Osteoblast (primary cell): ENCODE data around the gene TMEM238. TPM values are rescaled to one million over a fixed set of nuclear protein-coding genes. Genes with fewer than 3 reads are reported as not detected.
"Not testable (repeated sequence)": the region's sequence is repeated elsewhere in the genome, so short reads cannot be mapped to it uniquely, and the experiment has no call there.

Experiments used
- DNase-seq: peaks from one replicate; pipeline ENCODE4 v3.0.0; 2011; ENCODE audit warnings: low spot score, mixed read lengths; ENCODE audit not compliant: insufficient read length; ENCODE audit errors: missing footprints
- H2AFZ ChIP-seq: 2 replicates; pipeline ENCODE4 v1.6.0; 2011; ENCODE audit warnings: mild to moderate bottlenecking, low read length
- H3K27ac ChIP-seq: 2 replicates; pipeline ENCODE4 v1.5.1; 2011; ENCODE audit warnings: mild to moderate bottlenecking, low read depth, low read length, moderate library complexity
- H3K27me3 ChIP-seq: 2 replicates; pipeline ENCODE4 v1.6.0; 2012; ENCODE audit warnings: mild to moderate bottlenecking, control low read depth, inconsistent platforms, low read length, moderate library complexity; ENCODE audit not compliant: insufficient read depth
- H3K36me3 ChIP-seq: 2 replicates; pipeline ENCODE4 v1.5.1; 2011; ENCODE audit warnings: mild to moderate bottlenecking, low read length, control low read depth, moderate library complexity; ENCODE audit not compliant: insufficient read depth
- H3K4me1 ChIP-seq: 2 replicates; pipeline ENCODE4 v1.5.1; 2011; ENCODE audit warnings: mild to moderate bottlenecking, low read length, control low read depth, moderate library complexity; ENCODE audit not compliant: insufficient read depth
- H3K4me2 ChIP-seq: 2 replicates; pipeline ENCODE4 v1.6.0; 2011; ENCODE audit warnings: mild to moderate bottlenecking, low read length; ENCODE audit not compliant: insufficient read depth
- H3K4me3 ChIP-seq: fragments of 200-600 bp; sonication (generic); 3 replicates; pipeline ENCODE4 v1.5.1; 2012; ENCODE audit warnings: mild to moderate bottlenecking, low read length, inconsistent platforms; ENCODE audit not compliant: insufficient read depth
- H3K79me2 ChIP-seq: 2 replicates; pipeline ENCODE4 v1.6.0; 2012; ENCODE audit warnings: mild to moderate bottlenecking, low read length, control low read depth, inconsistent platforms; ENCODE audit not compliant: insufficient read depth
- H3K9me3 ChIP-seq: 2 replicates; pipeline ENCODE4 v1.5.1; 2011; ENCODE audit warnings: low read depth, low read length, control low read depth
- H4K20me1 ChIP-seq: 2 replicates; pipeline ENCODE4 v1.6.0; 2012; ENCODE audit warnings: mild to moderate bottlenecking, low read length, control low read depth; ENCODE audit not compliant: insufficient read depth
- total RNA-seq: library from RNA; depleted of rRNA; stranded (reverse); fragments of >200 nt; gene quantifications from 2 replicates; pipeline ENCODE4 v1.2.3, GENCODE V29; 2012
- TF ChIP-seq, protein P1 (sequence below): IDR thresholded peaks from 2 replicates; pipeline ENCODE4 v1.5.1; 2011; ENCODE audit warnings: mild to moderate bottlenecking, low read depth, low read length, moderate library complexity; ENCODE audit errors: extremely low read depth

The TMEM238 gene
- total RNA-seq, 1 donor = not detected

DNA sequence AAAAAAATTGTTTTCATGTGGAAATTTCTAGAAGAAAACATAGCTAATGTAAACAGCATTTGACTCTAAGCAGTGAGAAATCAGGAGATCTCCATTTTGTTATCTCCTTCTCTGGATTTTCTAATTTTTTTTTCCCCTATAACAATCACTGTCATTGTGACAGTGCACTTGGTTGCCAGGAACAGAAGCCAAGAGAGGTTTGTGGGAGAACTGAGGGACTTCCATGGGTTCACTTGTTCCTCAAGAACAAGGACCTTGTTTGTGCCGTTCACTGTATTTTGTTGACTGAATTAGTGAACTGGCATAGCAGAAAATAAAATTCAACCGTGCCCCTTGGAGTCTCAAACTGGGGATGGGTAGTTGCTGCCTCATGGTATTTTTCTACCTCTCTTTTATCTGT, 42.0 kb upstream of the TMEM238 start:
- DNase-seq = peak; percentile 70
- TF ChIP-seq, protein P1, sequence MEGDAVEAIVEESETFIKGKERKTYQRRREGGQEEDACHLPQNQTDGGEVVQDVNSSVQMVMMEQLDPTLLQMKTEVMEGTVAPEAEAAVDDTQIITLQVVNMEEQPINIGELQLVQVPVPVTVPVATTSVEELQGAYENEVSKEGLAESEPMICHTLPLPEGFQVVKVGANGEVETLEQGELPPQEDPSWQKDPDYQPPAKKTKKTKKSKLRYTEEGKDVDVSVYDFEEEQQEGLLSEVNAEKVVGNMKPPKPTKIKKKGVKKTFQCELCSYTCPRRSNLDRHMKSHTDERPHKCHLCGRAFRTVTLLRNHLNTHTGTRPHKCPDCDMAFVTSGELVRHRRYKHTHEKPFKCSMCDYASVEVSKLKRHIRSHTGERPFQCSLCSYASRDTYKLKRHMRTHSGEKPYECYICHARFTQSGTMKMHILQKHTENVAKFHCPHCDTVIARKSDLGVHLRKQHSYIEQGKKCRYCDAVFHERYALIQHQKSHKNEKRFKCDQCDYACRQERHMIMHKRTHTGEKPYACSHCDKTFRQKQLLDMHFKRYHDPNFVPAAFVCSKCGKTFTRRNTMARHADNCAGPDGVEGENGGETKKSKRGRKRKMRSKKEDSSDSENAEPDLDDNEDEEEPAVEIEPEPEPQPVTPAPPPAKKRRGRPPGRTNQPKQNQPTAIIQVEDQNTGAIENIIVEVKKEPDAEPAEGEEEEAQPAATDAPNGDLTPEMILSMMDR = no peak

DNA sequence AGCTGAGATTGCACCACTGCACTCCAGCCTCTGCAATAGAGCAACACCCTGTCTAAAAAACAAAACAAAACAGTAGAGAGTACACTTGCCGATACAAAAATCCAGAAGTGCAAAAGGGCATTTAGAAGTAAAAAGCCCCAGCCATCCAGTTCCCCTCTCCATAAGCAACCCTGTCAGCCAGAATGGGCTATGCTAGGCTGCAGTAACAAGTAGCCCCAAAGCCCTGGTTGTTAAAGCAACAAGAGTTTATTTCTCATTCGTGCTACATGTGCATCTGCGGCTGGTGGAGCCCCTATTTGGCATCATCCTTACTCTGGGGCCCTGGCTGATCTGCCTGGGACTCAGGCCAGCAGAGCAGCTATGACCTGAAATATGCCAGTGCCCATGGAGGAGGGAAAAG, 40.4 kb upstream of the TMEM238 start:
- Histone ChIP-seq H3K4me2 (no peak overlapping the region), H2AFZ (no peak overlapping the region), H3K27ac (no peak overlapping the region), H3K79me2 (no peaks in the 10 kb centered on the region), H3K4me3 (no peak overlapping the region), H3K9me3 (no peaks in the 10 kb centered on the region), H3K4me1 (no peaks in the 10 kb centered on the region), H3K27me3 (peaks cover 4% of the 10 kb centered on the region), H3K36me3 (no peaks in the 10 kb centered on the region), H4K20me1 (no peaks in the 10 kb centered on the region)
- DNase-seq = no peak
- TF ChIP-seq, protein P1 = no peak

More for the DNA sequence above, 42.0 kb upstream of the TMEM238 start:
- no peaks in the 10 kb centered on the region for H3K4me1 ChIP-seq
- H3K27ac ChIP-seq = no peak overlapping the region
- H3K27me3 ChIP-seq = peaks cover 4% of the 10 kb centered on the region
- H3K4me3 ChIP-seq = no peak overlapping the region
- H3K4me2 ChIP-seq = no peak overlapping the region
- no peaks in the 10 kb centered on the region for H3K9me3 ChIP-seq
- H4K20me1 ChIP-seq = no peaks in the 10 kb centered on the region
- H2AFZ ChIP-seq = no peak overlapping the region
- H3K36me3 ChIP-seq = no peaks in the 10 kb centered on the region
- no peaks in the 10 kb centered on the region for H3K79me2 ChIP-seq

DNA sequence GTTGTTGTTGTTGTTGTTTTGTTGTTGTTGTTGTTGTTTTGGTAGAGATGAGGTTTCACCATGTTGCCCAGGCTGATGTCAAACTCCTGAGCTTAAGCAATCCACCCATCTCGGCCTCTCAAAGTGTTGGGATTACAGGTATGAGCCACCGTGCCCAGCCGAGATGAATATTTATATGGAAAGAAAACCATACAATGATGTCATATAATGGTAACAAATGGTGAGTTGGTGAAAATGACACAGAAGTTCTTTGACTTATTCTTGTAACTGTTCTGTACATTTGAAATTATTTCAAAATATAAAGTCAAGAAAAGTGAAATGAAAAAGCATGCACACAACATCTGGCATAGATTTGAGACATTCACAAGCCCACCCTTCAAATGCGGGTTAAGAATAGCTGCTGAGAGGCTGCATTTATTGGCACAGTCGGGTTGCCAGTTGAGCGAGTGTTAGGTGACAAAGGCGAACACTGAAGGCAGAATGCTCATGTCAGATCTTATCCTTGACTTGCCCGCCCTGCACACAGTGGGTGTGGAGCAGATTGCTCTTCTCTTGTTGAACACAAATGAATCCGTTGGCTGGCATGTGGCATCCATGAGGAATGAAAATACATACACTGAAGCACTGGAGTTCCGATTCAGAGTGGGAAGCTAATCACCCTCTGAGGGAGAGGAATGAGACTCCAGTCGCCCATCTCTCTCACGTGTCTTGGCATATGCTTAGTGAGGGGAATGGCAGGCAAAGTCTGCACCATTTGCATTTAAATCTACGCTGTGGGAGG, 39.3 kb upstream of the TMEM238 start:
- Histone ChIP-seq H3K4me3 (no peak overlapping the region), H3K4me1 (no peaks in the 10 kb centered on the region), H2AFZ (no peak overlapping the region), H3K36me3 (no peaks in the 10 kb centered on the region), H3K27me3 (peaks cover 7% of the 10 kb centered on the region), H3K4me2 (no peak overlapping the region), H3K9me3 (no peaks in the 10 kb centered on the region), H4K20me1 (no peaks in the 10 kb centered on the region), H3K79me2 (no peaks in the 10 kb centered on the region), H3K27ac (no peak overlapping the region)
- TF ChIP-seq, protein P1 = no peak
- DNase-seq = peak; percentile 21

DNA sequence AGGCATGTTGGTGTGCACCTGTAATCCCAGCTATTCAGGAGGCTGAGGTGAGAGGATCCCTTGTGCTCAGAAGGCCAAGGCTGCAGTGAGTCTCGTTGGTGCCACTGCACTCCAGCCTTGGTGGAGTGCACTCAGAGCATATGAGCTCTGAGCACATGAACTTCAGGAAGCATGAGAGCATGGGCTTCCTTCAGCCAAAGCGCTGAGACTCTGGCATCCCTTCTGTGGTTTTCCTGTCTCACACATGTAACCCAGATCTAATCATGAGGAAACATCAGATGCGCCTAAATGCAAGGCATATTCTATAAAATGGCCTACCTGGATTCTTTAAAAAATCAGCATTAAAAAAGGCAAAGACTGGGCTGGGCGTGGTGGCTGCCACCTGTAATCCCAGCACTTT, 37.2 kb upstream of the TMEM238 start:
- not testable (repeated sequence) for H3K4me3 ChIP-seq, H3K27me3 ChIP-seq, H3K36me3 ChIP-seq, H3K4me2 ChIP-seq, H3K27ac ChIP-seq, DNase-seq, H2AFZ ChIP-seq, H3K4me1 ChIP-seq, H3K9me3 ChIP-seq, H3K79me2 ChIP-seq, H4K20me1 ChIP-seq
